Measurements from ENCODE around the gene SLC1A7. TPM values are rescaled to one million over a fixed set of nuclear protein-coding genes. Genes with fewer than 3 reads are reported as not detected.

The SLC1A7 gene
- polyA plus RNA-seq, 1 donor (not counting 4 experiments of a cell fraction or from before 2014, with no cell fraction given): not detected

- H3K9me3 ChIP-seq (ENCODE audit: control insufficient read depth, low read depth, low read length): no peaks in the 10 kb centered on the region
- no peaks in the 10 kb centered on the region for H3K36me3 ChIP-seq (ENCODE audit: control insufficient read depth in 2 of 2, extremely low read depth in 1 of 2, insufficient read depth in 2 of 2, low read length in 2 of 2)
- no peak for FAIRE-seq
- H3K4me2 ChIP-seq (ENCODE audit: control insufficient read depth, extremely low read depth, insufficient read depth, low read depth, low read length): no peak overlapping the region
- H4K20me1 ChIP-seq (ENCODE audit: control insufficient read depth, extremely low read depth, insufficient read depth, low read length): no peaks in the 10 kb centered on the region
- H2AFZ ChIP-seq (ENCODE audit: control insufficient read depth, low read length): no peak overlapping the region
- H3K27ac ChIP-seq (ENCODE audit: control insufficient read depth, insufficient read depth, low read length): no peak overlapping the region
- H3K4me1 ChIP-seq (ENCODE audit: control insufficient read depth, extremely low read depth, insufficient read depth, low read length): no peaks in the 10 kb centered on the region
- TF ChIP-seq, protein P1, sequence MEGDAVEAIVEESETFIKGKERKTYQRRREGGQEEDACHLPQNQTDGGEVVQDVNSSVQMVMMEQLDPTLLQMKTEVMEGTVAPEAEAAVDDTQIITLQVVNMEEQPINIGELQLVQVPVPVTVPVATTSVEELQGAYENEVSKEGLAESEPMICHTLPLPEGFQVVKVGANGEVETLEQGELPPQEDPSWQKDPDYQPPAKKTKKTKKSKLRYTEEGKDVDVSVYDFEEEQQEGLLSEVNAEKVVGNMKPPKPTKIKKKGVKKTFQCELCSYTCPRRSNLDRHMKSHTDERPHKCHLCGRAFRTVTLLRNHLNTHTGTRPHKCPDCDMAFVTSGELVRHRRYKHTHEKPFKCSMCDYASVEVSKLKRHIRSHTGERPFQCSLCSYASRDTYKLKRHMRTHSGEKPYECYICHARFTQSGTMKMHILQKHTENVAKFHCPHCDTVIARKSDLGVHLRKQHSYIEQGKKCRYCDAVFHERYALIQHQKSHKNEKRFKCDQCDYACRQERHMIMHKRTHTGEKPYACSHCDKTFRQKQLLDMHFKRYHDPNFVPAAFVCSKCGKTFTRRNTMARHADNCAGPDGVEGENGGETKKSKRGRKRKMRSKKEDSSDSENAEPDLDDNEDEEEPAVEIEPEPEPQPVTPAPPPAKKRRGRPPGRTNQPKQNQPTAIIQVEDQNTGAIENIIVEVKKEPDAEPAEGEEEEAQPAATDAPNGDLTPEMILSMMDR (optimal IDR thresholded peaks at IDR 0.05 in 1 of 3, IDR thresholded peaks at IDR 0.05 in 1 of 3, conservative IDR thresholded peaks at IDR 0.05 in 1 of 3; ENCODE audit: extremely low read depth in 1 of 3, insufficient read depth in 2 of 3, low read length in 3 of 3): no peak
- TF ChIP-seq EZH2 (IDR thresholded peaks at IDR 0.05; ENCODE audit: low read length): no peak
- peaks cover 3% of the 10 kb centered on the region for H3K27me3 ChIP-seq (ENCODE audit: control insufficient read depth, extremely low read depth, insufficient read depth, low read length)
- no peaks in the 10 kb centered on the region for H3K9me1 ChIP-seq (ENCODE audit: control insufficient read depth, extremely low read depth, insufficient read depth, low read length)
- H3K4me3 ChIP-seq (ENCODE audit: control insufficient read depth in 2 of 3, extremely low read depth in 1 of 3, insufficient read depth in 2 of 3, low read depth in 1 of 3, low read length in 3 of 3): no peak overlapping the region
- no peaks in the 10 kb centered on the region for H3K79me2 ChIP-seq (ENCODE audit: control insufficient read depth, insufficient read depth, low read length)
- dilution Hi-C loops (cut with MboI; ENCODE audit: extremely low pct_ligation_motif_present, low sequenced_read_pairs): no loop called here
- no peak for DNase-seq (ENCODE audit: low read depth, low spot score)
- no peak overlapping the region for H3K9ac ChIP-seq (ENCODE audit: control insufficient read depth, extremely low read depth, insufficient read depth, low read length)
Observed at GRCh38 chr1:53138991-53139884, 3.2 kb downstream of the SLC1A7 start.

DNA sequence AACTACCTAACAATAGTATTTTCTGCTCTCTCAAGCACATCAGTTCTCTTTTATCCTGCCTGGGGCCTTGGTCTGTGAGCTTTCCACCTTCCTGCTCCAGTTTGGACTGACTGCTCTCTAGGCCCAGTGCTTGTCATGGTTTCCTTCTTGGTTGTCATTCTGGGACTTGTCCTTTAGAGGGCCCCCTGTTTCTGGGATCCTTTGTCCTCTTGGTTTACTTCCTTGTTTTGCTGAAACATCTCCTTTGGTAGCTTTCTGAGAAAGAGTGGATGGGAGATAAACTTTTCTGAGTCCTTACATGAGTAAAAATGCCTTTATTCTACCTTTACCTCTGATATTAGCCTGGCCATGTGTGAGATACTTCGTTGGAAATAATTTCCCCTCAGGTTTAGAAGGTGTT is 4.7 kb downstream of the SLC1A7 start:
- H3K27ac ChIP-seq (ENCODE audit: control insufficient read depth, insufficient read depth, low read length): no peak overlapping the region
- DNase-seq (ENCODE audit: low read depth, low spot score) (no peak), FAIRE-seq (no peak)
- no peaks in the 10 kb centered on the region for H3K36me3 ChIP-seq (ENCODE audit: control insufficient read depth in 2 of 2, extremely low read depth in 1 of 2, insufficient read depth in 2 of 2, low read length in 2 of 2)
- no peaks in the 10 kb centered on the region for H3K79me2 ChIP-seq (ENCODE audit: control insufficient read depth, insufficient read depth, low read length)
- H3K9ac ChIP-seq (ENCODE audit: control insufficient read depth, extremely low read depth, insufficient read depth, low read length): no peak overlapping the region
- dilution Hi-C loops (cut with MboI; ENCODE audit: extremely low pct_ligation_motif_present, low sequenced_read_pairs): no loop called here
- H3K4me2 ChIP-seq (ENCODE audit: control insufficient read depth, extremely low read depth, insufficient read depth, low read depth, low read length): no peak overlapping the region
- no peaks in the 10 kb centered on the region for H3K4me1 ChIP-seq (ENCODE audit: control insufficient read depth, extremely low read depth, insufficient read depth, low read length)
- no peaks in the 10 kb centered on the region for H3K9me1 ChIP-seq (ENCODE audit: control insufficient read depth, extremely low read depth, insufficient read depth, low read length)
- H3K9me3 ChIP-seq (ENCODE audit: control insufficient read depth, low read depth, low read length): no peaks in the 10 kb centered on the region
- no peak overlapping the region for H3K4me3 ChIP-seq (ENCODE audit: control insufficient read depth in 2 of 3, extremely low read depth in 1 of 3, insufficient read depth in 2 of 3, low read depth in 1 of 3, low read length in 3 of 3)
- H3K27me3 ChIP-seq (ENCODE audit: control insufficient read depth, extremely low read depth, insufficient read depth, low read length): peaks cover 3% of the 10 kb centered on the region
- H4K20me1 ChIP-seq (ENCODE audit: control insufficient read depth, extremely low read depth, insufficient read depth, low read length): no peaks in the 10 kb centered on the region
- H2AFZ ChIP-seq (ENCODE audit: control insufficient read depth, low read length): no peak overlapping the region
- no peak for TF ChIP-seq EZH2 (IDR thresholded peaks at IDR 0.05; ENCODE audit: low read length)
- TF ChIP-seq, protein P1 (optimal IDR thresholded peaks at IDR 0.05 in 1 of 3, IDR thresholded peaks at IDR 0.05 in 1 of 3, conservative IDR thresholded peaks at IDR 0.05 in 1 of 3; ENCODE audit: extremely low read depth in 1 of 3, insufficient read depth in 2 of 3, low read length in 3 of 3): peak in 1 of 3 experiments; percentile 15

Measured in keratinocyte (primary cell).